Trophoblast cell (in vitro differentiated cells and primary cell): ENCODE results near the gene MYO7A.

ENCODE experiments used
- DNase-seq, 2 donors: peaks; one replicate each; pipeline ENCODE4 v3.0.0-alpha.2; 2016
- H2AFZ ChIP-seq: 2 replicates; pipeline ENCODE4 v1.6.1; 2013; ENCODE audit warnings: low read length, moderate library complexity, mild to moderate bottlenecking; ENCODE audit not compliant: insufficient read depth, poor library complexity
- H2AK5ac ChIP-seq: 2 replicates; pipeline ENCODE4 v1.6.1; 2013; ENCODE audit warnings: mild to moderate bottlenecking, low read length
- H2BK120ac ChIP-seq: 2 replicates; pipeline ENCODE4 v1.6.1; 2013; ENCODE audit warnings: low read length, mild to moderate bottlenecking, moderate library complexity; ENCODE audit not compliant: insufficient read depth, poor library complexity
- H2BK12ac ChIP-seq: 2 replicates; pipeline ENCODE4 v1.6.1; 2013; ENCODE audit warnings: mild to moderate bottlenecking, low read length, moderate library complexity
- H2BK5ac ChIP-seq: 2 replicates; pipeline ENCODE4 v1.6.1; 2013; ENCODE audit warnings: low read length, low read depth, moderate library complexity, mild to moderate bottlenecking; ENCODE audit not compliant: poor library complexity
- H3K14ac ChIP-seq: 2 replicates; pipeline ENCODE4 v1.6.1; 2013; ENCODE audit warnings: mild to moderate bottlenecking, low read length
- H3K18ac ChIP-seq: 2 replicates; pipeline ENCODE4 v1.6.1; 2013; ENCODE audit warnings: mild to moderate bottlenecking, low read length
- H3K23ac ChIP-seq: 2 replicates; pipeline ENCODE4 v1.6.1; 2013; ENCODE audit warnings: low read length
- H3K27ac ChIP-seq: 2 replicates; pipeline ENCODE4 v1.5.1; 2013; ENCODE audit warnings: low read depth, mild to moderate bottlenecking, inconsistent platforms, low read length, moderate library complexity
- H3K27me3 ChIP-seq: 2 replicates; pipeline ENCODE4 v1.6.1; 2013; ENCODE audit warnings: inconsistent platforms, mild to moderate bottlenecking, low read length, moderate library complexity; ENCODE audit not compliant: insufficient read depth
- H3K36me3 ChIP-seq, 2 experiments: 1 replicate in 1 of 2; 2 replicates in 1 of 2; pipeline ENCODE4 v1.6.1; 2013; ENCODE audit warnings: low read length in 2 of 2, mild to moderate bottlenecking in 2 of 2, moderate library complexity in 1 of 2; ENCODE audit not compliant: insufficient read depth in 2 of 2, control insufficient read depth in 1 of 2
- H3K4ac ChIP-seq: 2 replicates; pipeline ENCODE4 v1.6.1; 2013; ENCODE audit warnings: low read depth, mild to moderate bottlenecking, low read length, moderate library complexity
- H3K4me1 ChIP-seq, 2 experiments: 1 replicate in 1 of 2; 2 replicates in 1 of 2; pipeline ENCODE4 v1.6.1; 2013; ENCODE audit warnings: low read length in 2 of 2, mild to moderate bottlenecking in 2 of 2, moderate library complexity in 1 of 2; ENCODE audit not compliant: insufficient read depth in 2 of 2, control insufficient read depth in 1 of 2
- H3K4me2 ChIP-seq: 2 replicates; pipeline ENCODE4 v1.6.1; 2013; ENCODE audit warnings: inconsistent platforms, mild to moderate bottlenecking, low read length, moderate library complexity
- H3K4me3 ChIP-seq: 2 replicates; pipeline ENCODE4 v1.5.1; 2013; ENCODE audit warnings: mild to moderate bottlenecking, low read depth, low read length, inconsistent platforms
- H3K79me1 ChIP-seq: one replicate; pipeline ENCODE4 v1.6.1; 2013; ENCODE audit warnings: low read length
- H3K79me2 ChIP-seq: 2 replicates; pipeline ENCODE4 v1.6.1; 2013; ENCODE audit warnings: low read length, mild to moderate bottlenecking; ENCODE audit not compliant: control insufficient read depth, insufficient read depth, poor library complexity
- H3K9ac ChIP-seq: 2 replicates; pipeline ENCODE4 v1.6.1; 2013; ENCODE audit warnings: mild to moderate bottlenecking, low read length
- H3K9me3 ChIP-seq: 2 replicates; pipeline ENCODE4 v1.6.1; 2013; ENCODE audit warnings: low read depth, mild to moderate bottlenecking, control low read depth, inconsistent platforms, low read length; ENCODE audit not compliant: insufficient read depth
- H4K12ac ChIP-seq: 2 replicates; pipeline ENCODE4 v1.6.1; 2013; ENCODE audit warnings: low read depth, mild to moderate bottlenecking, low read length, moderate library complexity
- H4K8ac ChIP-seq: 2 replicates; pipeline ENCODE4 v1.6.1; 2013; ENCODE audit warnings: low read depth, mild to moderate bottlenecking, low read length, moderate library complexity
- H4K91ac ChIP-seq: one replicate; pipeline ENCODE4 v1.6.1; 2013; ENCODE audit warnings: low read depth, mild to moderate bottlenecking, low read length, moderate library complexity
- WGBS: extraction: QIAGEN DNeasy Blood & Tissue Kit; methylation state at CpG from one replicate; pipeline ENCODE4 v1.1.7; 2013; ENCODE audit warnings: missing lambda C conversion rate; ENCODE audit not compliant: insufficient read length, insufficient coverage; ENCODE audit errors: extremely low coverage; 5-methylcytosine and 5-hydroxymethylcytosine counted together

Gene MYO7A

GRCh38 chr11:77085652-77086051 lies 42.4 kb upstream of the MYO7A start:
- Histone ChIP-seq H3K18ac (no peak overlapping the region), H3K4me3 (no peak overlapping the region), H3K9me3 (no peaks in the 10 kb centered on the region), H3K27ac (no peak overlapping the region), H2AFZ (no peak overlapping the region), H2BK12ac (no peak overlapping the region), H3K14ac (no peak overlapping the region), H3K9ac (no peak overlapping the region), H4K12ac (no peak overlapping the region), H3K36me3 (no peaks in the 10 kb centered on the region), H3K27me3 (no peaks in the 10 kb centered on the region), H3K23ac (no peak overlapping the region), H3K4me2 (no peak overlapping the region), H2BK120ac (no peak overlapping the region), H3K79me1 (no peaks in the 10 kb centered on the region), H3K4ac (no peak overlapping the region), H4K8ac (no peak overlapping the region), H3K79me2 (no peaks in the 10 kb centered on the region), H2AK5ac (no peak overlapping the region), H2BK5ac (no peak overlapping the region), H4K91ac (no peak overlapping the region), H3K4me1 (peaks cover 9 to 12% of the 10 kb centered on the region in 2 experiments)
- no CpG with 5 or more reads among the region's 6 CpGs for WGBS
- no peak for DNase-seq

DNA sequence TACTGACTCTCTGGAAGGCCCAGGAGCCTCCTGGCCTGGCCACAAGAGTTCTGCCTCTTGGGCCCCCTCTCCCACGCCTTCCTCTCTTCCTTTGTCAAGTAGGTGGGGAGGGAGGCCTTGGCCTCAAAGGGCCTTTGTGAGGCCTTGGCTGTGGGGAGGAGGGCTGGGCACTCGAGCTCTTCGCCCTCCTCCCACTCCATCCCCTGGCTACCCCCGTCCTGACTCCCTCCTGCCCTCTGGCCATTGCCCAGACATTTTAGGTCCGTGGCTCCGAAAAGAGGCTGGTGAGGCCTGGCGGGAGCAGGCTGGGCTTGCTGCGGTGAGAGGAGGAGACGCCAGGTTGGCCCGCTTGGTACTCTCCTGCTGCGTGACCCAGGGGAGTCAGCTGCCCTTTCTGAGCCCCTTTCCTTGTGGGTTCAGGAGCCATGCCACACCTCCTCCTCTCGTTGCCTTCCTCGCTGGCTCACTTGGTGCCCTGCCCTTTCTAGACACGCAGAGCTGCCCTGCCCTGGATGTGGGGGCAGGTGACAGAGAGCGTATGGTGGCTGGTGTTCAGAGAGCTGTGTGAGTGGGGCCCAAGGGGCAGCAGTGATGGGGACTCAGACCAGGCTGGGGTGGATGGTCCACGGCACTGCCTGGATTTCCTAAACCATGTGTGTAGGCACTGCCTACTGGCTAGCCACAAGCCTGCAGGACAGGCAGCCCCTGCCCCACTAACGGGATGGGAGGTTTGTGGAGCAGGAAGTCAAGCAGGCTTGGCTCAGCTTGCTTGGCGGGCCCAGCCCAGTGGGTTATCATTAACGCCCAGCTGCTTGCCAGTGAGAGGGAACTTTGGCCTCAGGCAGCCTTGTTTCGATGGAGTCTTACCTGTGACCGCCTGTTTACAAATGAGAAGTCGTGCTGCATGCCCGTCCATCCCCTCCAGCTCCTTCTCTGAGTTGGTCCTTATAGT lies 41.2 kb upstream of the MYO7A start:
- H3K23ac ChIP-seq: no peak overlapping the region
- H3K27ac ChIP-seq: no peak overlapping the region
- H3K18ac ChIP-seq: no peak overlapping the region
- no peaks in the 10 kb centered on the region for H3K27me3 ChIP-seq
- H2AFZ ChIP-seq: no peak overlapping the region
- H3K79me1 ChIP-seq: no peaks in the 10 kb centered on the region
- H3K9me3 ChIP-seq: no peaks in the 10 kb centered on the region
- no peak overlapping the region for H3K9ac ChIP-seq
- no peak overlapping the region for H4K91ac ChIP-seq
- no peak overlapping the region for H2AK5ac ChIP-seq
- H3K36me3 ChIP-seq: no peaks in the 10 kb centered on the region
- DNase-seq: no peak
- no peak overlapping the region for H3K4ac ChIP-seq
- H2BK120ac ChIP-seq: no peak overlapping the region
- H3K79me2 ChIP-seq: no peaks in the 10 kb centered on the region
- no peak overlapping the region for H2BK12ac ChIP-seq
- no peak overlapping the region for H4K8ac ChIP-seq
- H3K4me2 ChIP-seq: no peak overlapping the region
- no peak overlapping the region for H2BK5ac ChIP-seq
- H3K4me1 ChIP-seq: peaks cover 9 to 12% of the 10 kb centered on the region in 2 experiments
- no peak overlapping the region for H3K14ac ChIP-seq
- no CpG with 5 or more reads among the region's 23 CpGs for WGBS
- H4K12ac ChIP-seq: no peak overlapping the region
- H3K4me3 ChIP-seq: peak overlapping the region; percentile 38

GRCh38 chr11:77087723-77088225 lies 40.3 kb upstream of the MYO7A start:
- no CpG with 5 or more reads among the region's 9 CpGs for WGBS
- Histone ChIP-seq H3K4me2 (no peak overlapping the region), H3K4me1 (peaks cover 9 to 12% of the 10 kb centered on the region in 2 experiments), H3K9ac (no peak overlapping the region), H2BK5ac (no peak overlapping the region), H4K91ac (no peak overlapping the region), H4K12ac (no peak overlapping the region), H3K4me3 (no peak overlapping the region), H2BK12ac (no peak overlapping the region), H3K79me1 (no peaks in the 10 kb centered on the region), H2AK5ac (no peak overlapping the region), H3K18ac (no peak overlapping the region), H3K36me3 (no peaks in the 10 kb centered on the region), H3K14ac (no peak overlapping the region), H3K27me3 (no peaks in the 10 kb centered on the region), H3K4ac (no peak overlapping the region), H3K9me3 (no peaks in the 10 kb centered on the region), H3K23ac (no peak overlapping the region), H2BK120ac (no peak overlapping the region), H4K8ac (no peak overlapping the region), H2AFZ (no peak overlapping the region), H3K79me2 (no peaks in the 10 kb centered on the region), H3K27ac (no peak overlapping the region)
- DNase-seq: no peak

- Histone ChIP-seq H2BK12ac (no peak overlapping the region), H3K4me3 (no peak overlapping the region), H2AFZ (no peak overlapping the region), H3K14ac (no peak overlapping the region), H3K4me2 (no peak overlapping the region), H3K4ac (no peak overlapping the region), H4K8ac (no peak overlapping the region), H3K27ac (no peak overlapping the region), H3K79me1 (no peaks in the 10 kb centered on the region), H3K23ac (no peak overlapping the region), H3K27me3 (no peaks in the 10 kb centered on the region), H3K4me1 (peaks cover 12 to 13% of the 10 kb centered on the region in 2 experiments), H4K91ac (no peak overlapping the region), H2AK5ac (no peak overlapping the region), H4K12ac (no peak overlapping the region), H3K9me3 (no peaks in the 10 kb centered on the region), H2BK5ac (no peak overlapping the region), H3K18ac (no peak overlapping the region), H3K36me3 (no peaks in the 10 kb centered on the region), H2BK120ac (no peak overlapping the region), H3K79me2 (no peaks in the 10 kb centered on the region), H3K9ac (no peak overlapping the region)
- WGBS: no CpG with 5 or more reads among the region's 11 CpGs
- DNase-seq: peak; percentile 15 to 47
Measured at GRCh38 chr11:77088236-77089003, 39.6 kb upstream of the MYO7A start.
